D341Med (cell line): ENCODE measurements around the gene SPTBN1.
"Not testable (repeated sequence)": the region's sequence is repeated elsewhere in the genome, so short reads cannot be mapped to it uniquely, and the experiment has no call there.

ENCODE experiments used
- DNase-seq: peaks from one replicate; pipeline ENCODE4 v3.0.0; 2012; ENCODE audit warnings: low spot score

Gene SPTBN1

GRCh38 chr2:54471221-54471711, 15.1 kb downstream of the SPTBN1 start:
- no peak for DNase-seq

GRCh38 chr2:54473851-54474250, 17.7 kb downstream of the SPTBN1 start:
- no peak for DNase-seq

GRCh38 chr2:54475285-54475684, 19.2 kb downstream of the SPTBN1 start:
- no peak for DNase-seq

DNA sequence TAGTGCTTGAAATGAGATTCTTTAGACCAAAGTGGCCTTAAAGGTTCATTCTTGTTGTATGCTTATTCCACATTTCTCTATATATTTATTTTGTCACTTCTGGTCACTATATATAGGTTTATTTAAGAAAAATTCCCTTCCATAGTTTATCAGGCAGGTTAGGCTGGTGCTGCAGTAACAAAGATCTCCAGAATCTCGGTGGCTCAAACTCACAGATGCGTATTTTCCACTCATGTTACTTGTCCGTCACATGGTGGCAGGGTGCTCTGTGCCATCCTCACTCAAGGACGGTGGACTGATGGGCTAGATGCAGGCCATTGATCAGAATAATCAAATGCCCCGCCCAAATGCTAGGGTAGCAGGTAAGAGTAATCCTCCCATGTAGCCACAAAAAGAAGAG, 19.8 kb downstream of the SPTBN1 start:
- no peak for DNase-seq

GRCh38 chr2:54476852-54477251, 20.7 kb downstream of the SPTBN1 start:
- DNase-seq, result no peak

GRCh38 chr2:54477896-54478295, 21.8 kb downstream of the SPTBN1 start:
- no peak for DNase-seq

DNA sequence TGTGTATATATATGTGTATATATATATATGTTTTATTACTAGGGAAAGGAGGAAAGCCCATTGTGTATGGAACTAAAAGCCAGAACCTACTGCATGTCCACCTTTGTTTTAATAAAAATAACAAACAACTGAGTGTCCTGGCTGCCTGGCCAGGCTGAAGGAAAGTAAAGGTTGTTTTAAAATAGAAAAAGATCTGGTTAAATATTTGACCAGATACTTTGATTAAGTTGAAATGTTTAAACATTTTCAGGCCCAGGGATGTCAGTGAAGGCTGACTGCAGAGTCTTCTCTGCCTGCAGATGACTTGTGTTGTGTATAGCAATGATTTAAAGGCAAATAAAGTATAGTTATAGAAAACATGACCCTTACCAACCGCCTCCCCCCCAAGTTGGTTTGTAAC, 22.8 kb downstream of the SPTBN1 start:
- DNase-seq, result no peak

GRCh38 chr2:54479424-54479823, 23.3 kb downstream of the SPTBN1 start:
- no peak for DNase-seq

GRCh38 chr2:54480025-54480424, 23.9 kb downstream of the SPTBN1 start:
- DNase-seq, result no peak

- DNase-seq, result no peak
Measured at GRCh38 chr2:54481686-54482085, 25.6 kb downstream of the SPTBN1 start.

GRCh38 chr2:54482715-54483114, 26.6 kb downstream of the SPTBN1 start:
- DNase-seq, result no peak

DNA sequence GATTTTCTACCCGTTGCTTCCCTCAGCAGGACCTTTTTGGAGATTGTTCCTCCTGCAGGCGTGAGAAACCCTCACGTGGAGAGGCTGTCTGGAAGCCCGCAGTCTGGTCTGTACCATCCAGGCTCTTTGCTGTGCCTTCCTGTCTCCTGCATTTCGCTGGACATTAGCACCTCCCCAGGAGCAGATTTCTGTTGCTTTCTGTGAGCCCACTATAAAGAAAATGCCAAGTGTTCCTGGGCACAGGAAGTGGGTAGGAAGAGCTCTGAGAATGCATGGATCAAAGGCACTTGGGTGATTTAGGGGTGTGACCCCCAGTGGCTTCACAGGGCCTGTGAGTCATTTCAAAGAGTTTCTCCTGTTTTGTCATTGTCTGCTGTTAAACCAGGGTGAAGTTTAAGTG, 27.3 kb downstream of the SPTBN1 start:
- no peak for DNase-seq

DNA sequence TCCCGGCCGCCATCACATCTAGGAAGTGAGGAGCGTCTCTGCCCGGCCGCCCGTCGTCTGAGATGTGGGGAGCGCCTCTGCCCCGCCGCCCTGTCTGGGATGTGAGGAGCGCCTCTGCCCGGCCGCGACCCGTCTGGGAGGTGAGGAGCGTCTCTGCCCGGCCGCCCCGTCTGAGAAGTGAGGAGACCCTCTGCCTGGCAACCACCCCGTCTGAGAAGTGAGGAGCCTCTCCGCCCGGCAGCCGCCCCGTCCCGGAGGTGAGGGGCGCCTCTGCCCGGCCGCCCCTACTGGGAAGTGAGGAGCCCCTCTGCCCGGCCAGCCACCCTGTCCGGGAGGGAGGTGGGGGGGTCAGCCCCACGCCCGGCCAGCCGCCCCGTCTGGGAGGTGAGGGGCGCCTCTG, 29.6 kb downstream of the SPTBN1 start:
- not testable (repeated sequence) for DNase-seq

GRCh38 chr2:54486766-54487165, 30.6 kb downstream of the SPTBN1 start:
- no peak for DNase-seq

DNA sequence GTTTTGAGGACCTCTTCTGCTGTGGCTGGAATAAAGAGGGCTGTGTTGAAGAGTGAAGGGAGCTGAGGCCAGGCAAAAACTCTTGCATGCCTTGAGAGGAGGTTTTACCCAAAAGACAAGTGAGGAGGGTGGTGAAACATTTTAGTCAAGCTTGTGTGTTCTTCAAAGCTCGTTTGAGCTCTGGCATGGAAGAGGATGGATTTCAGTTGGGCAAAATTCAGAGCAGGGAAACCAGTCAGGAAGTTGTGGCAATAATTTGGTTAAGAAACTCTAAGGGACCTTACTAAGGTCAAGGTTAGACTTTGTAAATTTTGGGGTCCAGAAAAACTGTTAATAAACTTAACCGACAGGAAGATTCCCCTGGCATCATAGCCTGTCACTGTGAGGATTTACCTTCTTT, 34.7 kb downstream of the SPTBN1 start:
- DNase-seq, result no peak

- DNase-seq, result no peak
Measured at GRCh38 chr2:54492335-54492734, 36.2 kb downstream of the SPTBN1 start.

GRCh38 chr2:54494087-54494486, 38.0 kb downstream of the SPTBN1 start:
- no peak for DNase-seq

DNA sequence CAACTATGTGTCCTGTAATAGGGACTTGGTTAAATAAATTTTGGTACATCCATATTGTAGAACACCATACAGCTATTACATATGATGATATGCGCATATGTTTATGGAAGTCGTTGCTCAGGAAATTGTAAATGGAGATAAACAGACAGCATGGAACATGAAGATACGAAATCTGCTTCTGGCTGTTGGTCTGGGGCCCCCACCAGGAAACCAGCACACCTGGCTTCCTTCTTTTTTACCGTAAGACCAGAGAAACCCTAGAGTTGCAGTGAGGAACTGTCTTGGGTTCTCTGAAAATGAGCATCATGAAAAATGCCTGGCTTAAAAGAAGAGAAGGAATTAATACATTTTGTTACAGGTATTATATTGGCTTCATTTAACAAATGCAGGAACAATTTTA, 40.8 kb downstream of the SPTBN1 start:
- no peak for DNase-seq

DNA sequence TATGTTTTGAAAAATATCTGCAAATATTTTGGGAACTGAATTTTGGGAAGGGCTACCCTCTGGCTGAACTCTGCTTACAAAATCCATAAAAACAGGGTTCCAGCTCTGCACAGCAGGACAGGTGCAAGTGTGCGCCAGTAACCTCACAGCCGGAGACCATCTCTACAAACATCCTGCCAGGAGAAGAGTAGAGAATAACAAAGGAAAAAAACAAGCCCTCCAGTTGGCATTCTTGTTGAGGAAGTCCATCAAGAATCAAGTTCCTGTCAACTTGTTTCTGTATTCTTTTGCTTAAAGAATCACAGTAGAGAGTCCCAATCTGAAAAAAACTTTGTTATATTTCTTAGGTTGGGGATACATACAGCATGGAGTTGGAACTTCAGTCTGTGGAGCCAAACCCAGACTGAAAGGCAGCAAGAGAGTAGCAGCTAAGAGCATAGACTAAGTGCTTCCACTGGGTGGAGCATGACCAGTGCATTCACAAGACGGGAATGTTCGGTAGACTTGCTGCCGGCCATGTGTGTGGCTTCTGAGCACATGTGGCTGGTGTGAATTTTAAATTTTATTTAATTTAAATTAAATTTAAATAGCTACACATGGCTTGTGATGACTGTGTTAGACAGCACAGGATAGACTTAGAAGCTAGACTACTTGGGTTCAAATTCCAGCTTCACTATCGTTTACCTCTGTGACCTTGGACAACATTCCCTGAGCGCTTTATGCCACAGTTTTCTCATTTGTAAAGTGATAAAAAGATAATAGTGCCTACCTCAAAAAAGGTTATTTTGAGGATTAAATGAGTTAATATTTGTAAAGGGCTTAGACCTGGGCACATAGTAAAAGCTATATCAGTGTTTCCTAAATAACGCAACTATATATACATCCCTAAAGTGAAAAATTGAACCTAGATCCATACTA, 41.9 kb downstream of the SPTBN1 start:
- no peak for DNase-seq

DNA sequence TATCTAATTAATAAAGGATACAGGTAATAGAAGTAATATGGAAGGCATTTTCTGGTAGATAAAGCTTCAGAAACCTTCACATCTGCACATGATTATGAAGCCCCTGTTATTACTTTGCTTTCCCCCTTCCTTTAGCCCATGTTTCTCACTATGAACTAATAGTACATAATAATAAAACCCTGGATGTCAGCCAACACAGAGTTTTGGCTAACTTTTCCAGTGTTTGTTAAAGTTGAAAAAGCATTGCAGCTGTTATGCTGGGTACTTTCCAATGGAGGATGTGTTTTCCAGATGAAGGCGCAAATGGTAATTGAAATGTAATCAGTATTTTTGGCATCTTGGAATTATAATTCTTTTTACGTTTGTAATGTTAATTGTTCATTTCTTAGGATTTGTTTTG, 43.5 kb downstream of the SPTBN1 start:
- no peak for DNase-seq

- DNase-seq, result no peak
Measured at GRCh38 chr2:54500404-54501205, 44.5 kb downstream of the SPTBN1 start.

DNA sequence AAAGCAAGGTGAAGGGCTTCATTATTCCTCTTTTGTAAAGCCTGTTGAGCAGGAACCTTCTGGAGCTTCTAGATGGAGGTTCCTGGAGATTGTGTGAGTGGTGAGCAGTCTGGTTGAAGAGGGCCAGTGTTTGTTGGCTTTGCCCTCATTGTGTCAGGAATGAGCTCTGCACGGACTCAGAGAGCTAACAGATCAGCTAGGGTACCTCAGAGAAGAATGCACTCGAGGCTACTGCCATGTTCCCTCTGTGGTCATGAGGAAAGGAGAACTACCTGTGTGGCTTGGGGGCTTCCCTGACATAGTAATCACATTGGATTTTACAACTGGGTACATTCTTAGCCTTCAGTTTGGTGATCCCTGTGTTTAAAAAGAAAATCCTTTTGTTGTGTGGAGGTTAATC, 46.6 kb downstream of the SPTBN1 start:
- DNase-seq, result no peak

DNA sequence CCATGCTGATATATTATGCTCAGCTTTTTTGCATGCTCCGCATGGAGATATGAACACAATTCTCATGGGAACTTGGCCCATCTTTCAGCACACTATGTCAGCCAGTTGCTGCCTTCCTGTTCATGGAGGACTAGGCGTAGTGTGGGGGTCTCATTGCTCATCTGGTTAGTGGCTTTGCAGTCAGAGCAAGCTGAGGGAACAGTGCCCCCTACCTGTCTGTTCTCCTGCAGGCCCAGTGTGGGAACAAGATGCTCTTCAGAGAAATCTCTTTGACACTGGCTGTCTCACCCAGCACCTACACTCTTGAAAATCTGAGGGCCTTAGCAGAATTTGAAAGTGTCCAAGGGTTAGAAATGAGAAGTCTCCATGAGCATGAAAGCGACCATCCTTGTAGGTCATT, 47.1 kb downstream of the SPTBN1 start:
- DNase-seq, result peak; percentile 59
